Left lung (tissue), 10 donors: ENCODE measurements around the gene ZDHHC17. TPM values are rescaled to one million over a fixed set of nuclear protein-coding genes. Genes with fewer than 3 reads are reported as not detected.

Source experiments
- ATAC-seq: fragments of 200-7000 bp; cut with Tn5 transposase; one replicate; pipeline ENCODE4 v1.9.1; 2020; ENCODE audit warnings: moderate library complexity
- DNase-seq, 4 donors: peaks; one replicate each; pipeline ENCODE4 v3.0.0-alpha.2; 2013 to 2020
- H3K27ac ChIP-seq, 2 donors: fragments of 200-600 bp; sonication (generic) in 1 of 2; one replicate each; pipeline versions ENCODE4 v1.5.0 to v1.8.0; 2020 to 2021
- H3K27me3 ChIP-seq, 2 donors: fragments of 200-600 bp; sonication (generic) in 1 of 2; one replicate each; pipeline versions ENCODE4 v1.5.0 to v1.8.0; 2020 to 2021
- H3K36me3 ChIP-seq, 2 donors: fragments of 200-600 bp; sonication (generic) in 1 of 2; one replicate each; pipeline versions ENCODE4 v1.5.0 to v1.8.0; 2020 to 2021
- H3K4me1 ChIP-seq, 2 donors: fragments of 200-600 bp; one replicate each; pipeline ENCODE4 v1.8.0; 2021
- H3K4me3 ChIP-seq, 2 donors: fragments of 200-600 bp; sonication (generic) in 1 of 2; one replicate each; pipeline versions ENCODE4 v1.5.0 to v1.8.0; 2020 to 2021; ENCODE audit warnings: mild to moderate bottlenecking in 1 of 2
- H3K9me3 ChIP-seq, 2 donors: fragments of 200-600 bp; sonication (generic) in 1 of 2; one replicate each; pipeline versions ENCODE4 v1.5.0 to v1.8.0; 2020 to 2021
- intact Hi-C, 2 donors: fragments of 100-400 bp; cut with DNase I; formaldehyde crosslinking; loops; one replicate each; pipeline versions ENCODE4 v1.11.2 to v1.14.2; 2022
- polyA plus RNA-seq, 6 donors: library from polyadenylated mRNA; unstranded; fragments of 120-200 nt; gene quantifications; one replicate each; pipeline ENCODE4 v1.2.1, GENCODE V29; 2013; ENCODE audit not compliant: insufficient read length in 6 of 6
- total RNA-seq, 2 donors: library from RNA; stranded (reverse); fragmentation: NEBNext Ultra II Directional; extraction: Animal tissue kit (Norgen Biotek cat#: 25700); gene quantifications; one replicate each; pipeline ENCODE4 v1.2.1, GENCODE V29; 2021
- TF ChIP-seq, protein P1 (sequence below), 2 donors: fragments of 200-600 bp; sonication (generic) in 1 of 2; IDR thresholded peaks; one replicate each; pipeline versions ENCODE4 v1.5.0 to v1.8.0; 2021; ENCODE audit warnings: antibody characterized with exemption in 2 of 2
- donor health status: DM: no; HTN: yes; CAD: no.
- donor health status: DM: no; HTN: no; CAD: no.

ZDHHC17 gene
- total and polyA plus RNA-seq, 8 donors = 26.8 to 99.6 (median 77.6) TPM

DNA sequence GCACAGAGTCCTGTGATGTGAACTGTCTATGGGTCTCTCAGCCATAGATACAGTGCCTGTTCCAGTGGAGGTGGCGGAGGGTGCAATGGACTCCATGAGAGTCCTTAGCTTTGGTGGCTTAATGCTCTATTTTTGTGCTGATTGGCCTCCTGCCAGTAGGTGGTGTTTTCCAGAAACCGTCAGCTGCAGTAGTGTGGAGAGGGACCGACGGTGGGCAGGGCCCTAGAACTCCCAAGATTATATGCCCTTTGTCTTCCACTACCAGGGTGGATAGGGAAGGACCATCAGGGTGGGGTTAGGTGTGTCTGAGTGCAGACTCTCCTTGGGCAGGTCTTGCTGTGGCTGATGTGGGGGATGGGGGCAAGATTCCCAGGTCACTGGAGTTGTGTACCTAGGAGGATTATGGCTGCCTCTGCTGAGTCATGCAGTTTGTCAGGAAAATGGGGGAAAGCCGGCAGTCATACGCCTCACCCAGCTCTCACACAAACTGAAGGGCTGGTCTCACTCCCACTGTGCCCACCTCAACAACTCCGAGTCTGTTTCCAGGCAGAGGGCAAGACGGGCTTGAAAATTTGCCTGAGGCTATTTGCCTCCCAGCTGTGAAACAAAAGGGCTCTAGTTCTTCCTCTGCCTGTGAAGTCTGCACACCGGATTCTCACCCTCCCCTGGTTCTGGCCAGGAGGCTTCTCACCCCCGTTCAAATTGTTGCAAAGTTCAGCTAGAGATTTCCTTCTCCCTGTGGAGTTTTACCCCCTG lies 24.9 kb upstream of the ZDHHC17 start:
- intact Hi-C loops = no loop called here
- Histone ChIP-seq H3K27ac (no peak overlapping the region), H3K4me1 (no peaks in the 10 kb centered on the region), H3K36me3 (no peaks in the 10 kb centered on the region), H3K4me3 (no peak overlapping the region), H3K9me3 (peaks cover 0 to 20% of the 10 kb centered on the region in 2 donors), H3K27me3 (no peaks in the 10 kb centered on the region)
- DNase-seq = no peak
- TF ChIP-seq, protein P1, sequence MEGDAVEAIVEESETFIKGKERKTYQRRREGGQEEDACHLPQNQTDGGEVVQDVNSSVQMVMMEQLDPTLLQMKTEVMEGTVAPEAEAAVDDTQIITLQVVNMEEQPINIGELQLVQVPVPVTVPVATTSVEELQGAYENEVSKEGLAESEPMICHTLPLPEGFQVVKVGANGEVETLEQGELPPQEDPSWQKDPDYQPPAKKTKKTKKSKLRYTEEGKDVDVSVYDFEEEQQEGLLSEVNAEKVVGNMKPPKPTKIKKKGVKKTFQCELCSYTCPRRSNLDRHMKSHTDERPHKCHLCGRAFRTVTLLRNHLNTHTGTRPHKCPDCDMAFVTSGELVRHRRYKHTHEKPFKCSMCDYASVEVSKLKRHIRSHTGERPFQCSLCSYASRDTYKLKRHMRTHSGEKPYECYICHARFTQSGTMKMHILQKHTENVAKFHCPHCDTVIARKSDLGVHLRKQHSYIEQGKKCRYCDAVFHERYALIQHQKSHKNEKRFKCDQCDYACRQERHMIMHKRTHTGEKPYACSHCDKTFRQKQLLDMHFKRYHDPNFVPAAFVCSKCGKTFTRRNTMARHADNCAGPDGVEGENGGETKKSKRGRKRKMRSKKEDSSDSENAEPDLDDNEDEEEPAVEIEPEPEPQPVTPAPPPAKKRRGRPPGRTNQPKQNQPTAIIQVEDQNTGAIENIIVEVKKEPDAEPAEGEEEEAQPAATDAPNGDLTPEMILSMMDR (IDR thresholded peaks at IDR 0.05) = no peak
- no peak for ATAC-seq

GRCh38 chr12:76739896-76740295 lies 24.0 kb upstream of the ZDHHC17 start:
- Histone ChIP-seq H3K4me3 (no peak overlapping the region), H3K27ac (no peak overlapping the region), H3K27me3 (no peaks in the 10 kb centered on the region), H3K9me3 (peaks cover 0 to 17% of the 10 kb centered on the region in 2 donors), H3K4me1 (no peaks in the 10 kb centered on the region), H3K36me3 (no peaks in the 10 kb centered on the region)
- ATAC-seq (no peak), DNase-seq (no peak)
- TF ChIP-seq, protein P1 (IDR thresholded peaks at IDR 0.05) = no peak
- intact Hi-C loops = no loop called here

DNA sequence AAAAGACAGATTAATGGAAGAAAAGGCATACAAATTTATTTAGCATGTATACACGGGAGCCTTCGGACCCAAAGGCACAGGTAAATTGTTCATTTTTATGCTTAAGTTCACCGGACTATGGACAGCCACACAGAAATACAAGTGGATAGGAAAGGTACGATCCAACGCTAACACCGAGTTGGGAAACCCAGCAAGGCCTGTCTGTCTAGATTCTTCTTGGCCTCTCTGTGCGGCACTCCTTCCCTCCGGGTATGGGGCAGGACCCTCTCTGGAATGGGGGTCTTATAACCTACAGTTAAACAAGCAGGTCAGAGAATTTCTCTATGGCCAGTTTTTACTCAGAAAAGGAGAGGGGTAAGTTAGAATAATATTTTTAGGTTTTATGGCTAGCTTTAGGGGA lies 23.4 kb upstream of the ZDHHC17 start:
- ATAC-seq = no peak
- TF ChIP-seq, protein P1 (IDR thresholded peaks at IDR 0.05) = no peak
- no peak overlapping the region for H3K27ac ChIP-seq
- DNase-seq = no peak
- H3K9me3 ChIP-seq = peaks cover 0 to 17% of the 10 kb centered on the region in 2 donors
- no peaks in the 10 kb centered on the region for H3K4me1 ChIP-seq
- H3K27me3 ChIP-seq = no peaks in the 10 kb centered on the region
- intact Hi-C loops = no loop called here
- H3K36me3 ChIP-seq = no peaks in the 10 kb centered on the region
- H3K4me3 ChIP-seq = no peak overlapping the region

DNA sequence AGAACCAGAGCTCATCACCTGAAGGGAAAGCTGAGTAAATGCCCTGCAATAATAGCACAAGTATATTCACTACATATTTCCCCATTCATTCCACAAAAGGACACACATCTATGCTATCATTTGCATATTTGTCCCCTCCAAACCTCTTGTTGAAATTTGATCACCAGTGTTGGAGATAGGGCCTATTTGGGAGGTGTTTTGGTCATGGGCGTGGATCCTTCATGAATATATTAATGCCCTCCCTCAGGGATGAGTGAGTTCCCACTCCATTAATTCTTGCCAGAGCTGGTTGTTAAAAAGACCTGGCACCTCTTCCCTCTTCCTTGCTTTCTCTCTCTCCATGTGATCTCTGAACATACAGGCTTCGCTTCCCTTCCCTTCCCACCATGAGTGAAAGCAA lies 18.6 kb upstream of the ZDHHC17 start:
- TF ChIP-seq, protein P1 (IDR thresholded peaks at IDR 0.05) = no peak
- ATAC-seq (no peak), DNase-seq (no peak)
- Histone ChIP-seq H3K27ac (no peak overlapping the region), H3K4me1 (peaks cover 0 to 4% of the 10 kb centered on the region in 2 donors), H3K9me3 (no peaks in the 10 kb centered on the region), H3K36me3 (no peaks in the 10 kb centered on the region), H3K27me3 (no peaks in the 10 kb centered on the region), H3K4me3 (no peak overlapping the region)
- intact Hi-C loops = no loop called here

DNA sequence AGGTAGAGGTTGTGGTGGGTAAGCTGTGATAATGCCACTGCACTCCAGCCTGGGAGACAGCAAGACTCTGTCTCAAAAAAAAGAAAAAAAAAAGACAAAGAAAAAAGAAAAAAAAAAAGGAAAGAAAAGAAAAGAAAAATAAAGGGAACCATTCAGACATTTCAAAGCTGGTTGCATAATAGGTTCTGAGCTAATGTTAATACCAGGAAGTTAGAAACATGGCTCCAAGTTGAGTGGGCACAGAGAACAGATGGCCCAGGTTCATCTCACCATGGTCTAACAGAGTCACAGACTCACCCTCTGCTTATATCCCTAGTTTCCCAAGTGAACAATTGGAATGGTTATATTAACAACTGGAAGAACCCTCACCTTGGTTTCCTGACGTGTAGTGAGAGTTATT lies 17.4 kb upstream of the ZDHHC17 start:
- no peak for DNase-seq
- Histone ChIP-seq H3K4me3 (no peak overlapping the region), H3K4me1 (peaks cover 0 to 4% of the 10 kb centered on the region in 2 donors), H3K36me3 (no peaks in the 10 kb centered on the region), H3K9me3 (no peaks in the 10 kb centered on the region), H3K27me3 (no peaks in the 10 kb centered on the region), H3K27ac (peak overlapping the region in 1 of 2 donors; percentile 60)
- intact Hi-C loops = no loop called here
- no peak for ATAC-seq
- TF ChIP-seq, protein P1 (IDR thresholded peaks at IDR 0.05) = no peak
